ENCODE data around the gene SPPL3.
"Not testable (repeated sequence)": the region's sequence is repeated elsewhere in the genome, so short reads cannot be mapped to it uniquely, and the experiment has no call there.

SPPL3 gene

DNA sequence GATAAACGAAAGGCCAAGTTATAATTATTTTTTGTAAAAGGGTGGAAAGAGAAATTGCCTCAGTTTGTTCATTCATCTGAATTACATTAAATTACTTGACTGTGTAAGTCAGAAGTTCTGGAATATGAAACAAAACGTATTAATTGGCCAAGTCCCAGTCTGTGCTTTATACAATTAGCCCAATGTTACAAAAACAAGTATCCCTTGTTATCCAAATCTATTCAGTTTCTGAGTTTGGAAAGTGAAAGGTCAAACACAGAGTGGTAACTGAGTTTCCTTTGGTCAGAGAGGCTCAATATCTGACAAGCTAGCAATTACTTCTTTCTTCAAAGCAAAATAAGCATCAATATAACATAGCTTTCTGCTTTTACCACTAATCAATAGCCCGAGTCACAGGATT is 62.6 kb downstream of the SPPL3 start:
- DNase-seq = no peak

DNA sequence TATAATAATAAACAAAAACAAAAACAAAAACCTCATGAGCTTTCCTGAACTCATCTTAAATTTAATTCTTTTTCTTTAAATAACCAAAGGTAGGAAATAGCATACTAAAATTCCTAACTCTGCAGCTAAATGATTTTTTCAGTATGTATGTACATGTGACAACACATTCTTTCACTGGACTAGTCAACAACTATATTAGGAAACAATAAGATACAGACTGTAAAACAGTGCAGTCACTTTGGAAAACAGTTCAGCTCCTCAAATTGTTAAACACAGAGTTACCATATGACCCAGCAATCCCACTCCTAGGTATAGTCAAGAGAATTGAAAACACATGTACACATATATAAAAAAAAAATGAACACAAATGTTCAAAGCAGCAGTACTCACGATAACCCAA is 64.7 kb downstream of the SPPL3 start:
- DNase-seq = no peak

DNA sequence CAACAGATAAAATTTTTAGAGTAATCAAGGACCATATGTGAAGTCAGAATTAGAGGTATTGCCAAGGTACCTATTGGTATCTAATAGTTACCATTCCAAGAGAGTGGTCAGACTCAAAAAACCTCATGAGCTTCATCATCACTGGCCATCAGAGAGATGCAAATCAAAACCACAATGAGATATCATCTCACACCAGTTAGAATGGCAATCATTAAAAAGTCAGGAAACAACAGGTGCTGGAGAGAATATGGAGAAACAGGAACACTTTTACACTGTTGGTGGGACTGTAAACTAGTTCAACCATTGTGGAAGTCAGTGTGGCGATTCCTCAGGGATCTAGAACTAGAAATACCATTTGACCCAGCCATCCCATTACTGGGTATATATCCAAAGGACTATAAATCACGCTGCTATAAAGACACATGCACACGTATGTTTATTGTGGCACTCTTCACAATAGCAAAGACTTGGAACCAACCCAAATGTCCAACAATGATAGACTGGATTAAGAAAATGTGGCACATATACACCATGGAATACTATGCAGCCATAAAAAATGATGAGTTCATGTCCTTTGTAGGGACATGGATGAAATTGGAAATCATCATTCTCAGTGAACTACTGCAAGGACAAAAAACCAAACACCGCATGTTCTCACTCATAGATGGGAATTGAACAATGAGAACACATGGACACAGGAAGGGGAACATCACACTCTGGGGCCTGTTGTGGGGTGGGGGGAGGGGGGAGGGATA is 65.4 kb downstream of the SPPL3 start:
- not testable (repeated sequence) for DNase-seq

DNA sequence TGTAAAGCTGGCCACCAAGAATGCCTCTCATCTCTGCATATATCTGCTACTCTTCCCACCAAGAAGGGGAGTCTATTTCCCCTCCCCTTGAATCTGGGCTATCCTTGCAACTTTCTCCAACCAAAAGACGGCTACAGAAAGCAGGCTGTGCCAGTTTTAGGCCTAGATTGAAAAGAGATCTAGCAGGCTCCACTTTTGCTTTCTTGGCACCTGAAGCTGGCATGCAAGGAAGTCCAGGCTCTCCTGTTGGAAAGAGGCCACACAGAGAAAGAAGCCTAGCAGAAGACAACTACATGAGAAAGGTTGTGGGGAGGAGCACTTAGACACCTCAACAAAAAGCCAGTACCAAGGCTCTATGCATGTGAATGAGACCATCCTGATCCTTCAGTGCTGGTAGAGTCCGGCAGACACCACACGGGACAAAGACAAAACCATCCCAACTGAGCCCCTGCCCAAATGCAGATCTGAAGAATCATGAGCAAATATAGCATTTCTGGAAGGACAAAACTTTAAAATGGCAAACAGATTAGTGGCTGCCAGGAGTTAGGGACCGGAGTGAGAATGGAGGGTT is 68.0 kb downstream of the SPPL3 start:
- no peak for DNase-seq

DNA sequence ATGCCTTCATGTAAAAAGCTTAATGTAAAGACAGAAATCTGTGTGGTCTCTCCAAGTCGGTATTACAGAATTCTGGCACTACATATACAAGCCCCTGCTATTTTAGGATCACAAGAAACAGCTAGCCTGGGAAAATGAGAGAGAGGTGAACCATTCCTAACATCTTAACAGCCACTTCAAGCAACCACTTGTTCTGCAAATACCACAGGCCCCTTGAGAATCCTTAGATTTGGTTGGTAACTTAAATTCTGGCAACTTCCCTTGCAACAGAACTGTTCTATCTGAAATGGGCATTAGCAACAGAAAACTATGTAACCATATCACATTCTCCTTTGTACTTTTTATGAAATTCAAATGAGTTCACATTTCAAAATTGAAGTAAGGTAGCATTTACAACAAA is 68.5 kb downstream of the SPPL3 start:
- no peak for DNase-seq

DNA sequence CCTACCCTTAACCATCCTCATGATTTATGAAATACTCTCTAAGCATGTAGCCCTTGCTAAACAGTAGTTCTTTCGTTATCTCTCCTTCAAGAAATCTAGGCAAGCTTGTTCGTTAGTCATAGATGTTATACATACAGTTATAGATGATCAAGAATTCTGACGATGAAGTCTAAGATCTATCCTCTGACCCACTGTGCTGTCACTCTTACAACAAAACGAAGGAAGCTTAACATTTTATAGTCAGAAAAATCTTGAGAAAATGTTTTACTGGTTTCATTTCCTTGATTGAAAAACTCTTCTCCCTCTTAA is 68.9 kb downstream of the SPPL3 start:
- no peak for DNase-seq

DNA sequence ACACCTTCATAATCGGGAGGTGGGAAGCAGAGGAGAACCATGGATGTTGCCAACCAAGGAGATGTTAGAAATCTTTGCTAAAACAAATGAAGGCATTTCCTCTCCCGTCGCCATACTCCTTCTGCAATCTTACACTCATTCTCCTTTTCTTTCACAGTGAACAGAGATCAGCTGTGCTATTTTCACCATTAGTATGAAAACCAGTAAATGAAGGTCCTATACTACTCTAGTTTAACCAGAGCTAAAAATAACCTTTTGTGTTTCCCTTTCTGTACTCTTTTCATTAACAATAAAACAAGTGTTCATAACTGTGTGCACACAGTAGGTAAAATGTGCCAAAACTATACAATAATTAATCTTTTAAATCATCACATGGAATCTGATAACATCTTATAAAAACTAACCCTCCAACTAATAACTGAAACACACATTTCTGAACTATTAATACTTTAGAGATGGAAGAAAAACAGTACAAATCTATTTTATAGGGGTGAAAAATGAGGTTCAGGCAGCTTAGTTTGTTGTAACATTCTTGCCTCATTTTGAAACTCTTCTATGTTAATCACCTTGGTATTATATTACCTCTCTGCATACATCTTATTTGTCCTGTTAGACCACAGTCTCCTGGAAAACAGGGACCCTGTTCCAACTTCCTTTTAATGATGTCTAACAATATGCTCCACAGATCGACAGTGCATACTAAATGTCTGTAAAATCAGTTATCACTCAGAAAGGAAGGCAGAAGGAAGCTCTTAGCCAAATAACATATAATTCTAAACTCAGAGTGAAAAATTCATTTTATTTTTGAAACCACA is 69.5 kb downstream of the SPPL3 start:
- DNase-seq = no peak

DNA sequence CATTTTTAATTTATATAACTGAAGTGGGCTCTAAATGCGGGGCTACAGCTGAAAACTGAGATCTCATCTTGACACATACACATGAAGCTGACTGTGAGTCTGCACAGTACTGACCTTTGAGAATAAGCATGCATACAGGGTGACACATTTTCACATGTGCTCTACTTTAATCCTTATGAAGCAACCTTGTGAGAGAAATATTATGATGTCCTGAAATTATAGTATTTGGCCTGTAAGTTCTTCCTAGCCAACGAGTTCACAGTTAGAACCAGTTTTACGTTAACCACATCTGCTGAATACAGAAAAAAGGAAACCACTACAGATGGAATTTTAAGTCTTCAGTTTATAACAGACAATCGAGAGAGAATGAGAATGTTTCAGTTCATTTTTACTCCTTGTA is 70.3 kb downstream of the SPPL3 start:
- no peak for DNase-seq

DNA sequence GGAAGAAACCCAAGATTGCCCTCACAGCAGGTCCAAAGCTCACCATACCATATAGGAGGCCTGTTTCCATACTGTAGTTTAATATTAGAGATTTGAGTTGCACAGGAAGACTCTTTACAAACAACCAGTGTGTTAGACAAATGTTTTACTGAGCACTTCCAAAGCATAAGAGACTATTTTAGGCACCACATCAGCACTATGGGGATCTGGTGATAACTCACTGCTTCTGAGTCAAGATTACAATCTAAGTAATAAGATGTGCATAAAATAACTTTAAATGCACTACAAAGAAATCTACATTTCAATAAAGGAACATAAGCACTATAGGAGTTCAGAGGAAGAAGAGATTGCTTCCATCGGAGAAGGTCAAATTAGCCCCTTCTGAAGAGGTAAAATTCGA is 71.4 kb downstream of the SPPL3 start:
- no peak for DNase-seq

DNA sequence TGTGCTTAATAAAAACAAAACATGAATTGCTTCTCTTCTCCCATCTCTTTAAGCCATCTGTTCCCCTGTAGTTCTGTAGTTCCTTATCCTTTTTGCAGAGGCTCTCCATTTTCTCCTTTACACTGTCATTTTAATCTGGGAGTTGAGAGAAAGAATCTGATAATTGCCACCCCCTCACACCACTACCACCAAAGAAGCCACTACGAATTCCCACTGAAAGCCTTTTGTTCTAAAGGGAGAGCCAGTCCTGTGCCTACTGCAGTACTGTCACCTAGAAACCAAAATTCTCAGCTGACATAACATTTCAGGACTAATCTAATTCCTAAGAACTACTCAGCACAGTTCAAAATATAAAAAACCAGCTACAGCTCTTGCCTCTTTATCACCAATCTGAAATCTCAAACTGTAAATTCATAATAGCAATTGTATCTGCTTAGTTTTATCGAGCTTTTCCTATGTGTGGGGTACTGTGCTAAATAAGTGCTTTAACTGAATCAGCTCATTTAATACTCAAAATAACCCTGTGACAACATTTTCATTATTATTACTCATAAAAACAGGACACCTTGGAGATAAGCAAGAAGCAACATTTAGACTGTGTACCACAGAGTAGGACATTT is 72.4 kb downstream of the SPPL3 start:
- no peak for DNase-seq

DNA sequence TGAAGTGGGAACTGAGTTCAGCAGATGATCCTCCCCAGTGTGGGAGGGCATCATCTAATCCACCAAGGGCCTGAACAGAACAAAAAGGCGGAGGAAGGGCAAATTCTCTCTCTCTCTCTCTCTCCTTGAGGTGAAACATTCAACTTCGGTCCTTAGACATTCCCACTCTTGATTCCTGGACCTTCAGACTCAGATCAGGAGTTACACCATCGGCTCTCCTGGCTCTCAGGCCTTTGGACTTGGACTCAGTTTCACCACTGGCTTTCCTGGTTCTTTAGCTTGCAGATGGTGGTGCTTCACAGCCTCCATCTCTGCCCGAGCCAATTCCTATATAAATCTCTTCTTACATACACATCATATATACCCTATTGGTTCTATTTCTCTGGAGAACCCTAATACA is 73.2 kb downstream of the SPPL3 start:
- no peak for DNase-seq

DNA sequence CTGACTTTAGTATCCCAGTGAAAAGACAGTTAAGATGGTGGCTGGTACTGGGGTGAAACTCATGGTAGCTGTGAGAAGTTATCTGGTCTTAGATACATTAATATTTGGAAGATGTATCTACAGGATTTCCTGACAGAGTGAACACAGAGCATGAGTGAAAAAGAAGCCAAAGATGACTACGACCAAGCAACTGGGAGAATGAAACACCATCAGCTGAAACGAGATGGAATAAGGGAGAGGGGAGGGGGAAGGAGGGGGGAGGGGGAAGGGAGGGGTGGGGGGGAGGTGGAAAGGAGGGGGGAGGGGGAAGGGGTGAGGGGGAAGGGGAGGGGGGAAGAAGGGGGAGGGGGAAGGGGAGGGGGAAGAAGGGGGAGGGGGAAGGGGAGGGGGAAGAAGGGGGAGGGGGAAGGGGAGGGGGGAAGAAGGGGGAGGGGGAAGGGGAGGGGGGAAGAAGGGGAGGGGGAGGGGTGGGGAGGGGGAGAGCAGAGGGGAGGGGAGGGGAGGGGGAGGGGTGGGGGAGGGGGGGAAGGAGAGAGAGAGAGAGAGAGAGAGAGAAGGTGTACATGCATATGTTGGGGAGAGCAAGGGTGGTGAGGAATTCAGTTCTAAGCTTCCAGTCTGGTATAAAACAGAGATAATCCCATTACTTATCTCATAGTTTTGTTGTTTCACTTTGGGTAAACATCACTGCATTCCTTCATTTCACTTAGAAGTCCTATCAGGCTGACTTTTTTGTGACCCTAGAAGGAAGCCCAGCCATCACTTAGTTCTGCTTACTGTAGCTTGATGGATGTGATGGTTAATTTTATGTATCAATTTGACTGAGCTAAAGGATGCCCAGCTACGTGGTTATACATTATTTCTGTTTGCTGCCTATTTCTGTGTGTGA is 73.9 kb downstream of the SPPL3 start:
- no peak for DNase-seq

DNA sequence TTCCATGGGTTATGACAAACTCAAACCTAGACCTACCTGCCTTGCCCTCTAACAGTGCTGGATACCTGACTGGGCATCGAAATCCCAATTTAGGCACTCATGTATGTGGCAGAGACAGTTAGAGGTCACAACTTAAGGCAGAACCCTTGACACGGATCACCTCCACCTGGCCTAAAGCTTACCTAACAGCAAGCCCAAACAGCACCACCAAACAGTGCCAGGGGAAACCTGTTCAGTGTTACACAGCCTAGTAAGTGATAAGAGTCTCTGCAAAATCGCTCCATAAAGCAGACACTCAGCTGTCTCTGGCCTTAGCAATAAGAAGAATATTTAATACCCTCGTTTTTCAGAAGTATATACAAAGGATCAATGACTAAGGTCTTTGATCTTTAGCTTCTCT is 77.8 kb downstream of the SPPL3 start:
- no peak for DNase-seq

DNA sequence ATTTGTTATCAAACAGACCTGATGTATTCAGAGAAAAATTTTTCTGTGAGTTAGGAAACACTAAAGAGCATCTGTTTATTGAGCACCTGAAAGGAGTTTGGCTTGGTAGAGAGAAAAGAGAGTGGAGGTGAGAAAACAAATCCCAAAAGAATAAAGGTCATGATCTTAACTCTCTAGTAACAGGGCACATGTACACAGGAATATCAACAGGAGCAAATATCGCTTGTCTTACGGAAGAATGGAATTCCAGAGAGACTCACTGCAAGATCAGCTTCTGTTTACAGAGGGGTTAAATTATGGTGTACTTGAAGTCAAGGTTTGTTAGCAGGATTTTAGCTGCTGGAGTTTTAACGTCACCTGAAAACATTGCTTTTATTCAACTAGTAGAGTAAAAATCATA is 78.8 kb downstream of the SPPL3 start:
- DNase-seq = no peak

DNA sequence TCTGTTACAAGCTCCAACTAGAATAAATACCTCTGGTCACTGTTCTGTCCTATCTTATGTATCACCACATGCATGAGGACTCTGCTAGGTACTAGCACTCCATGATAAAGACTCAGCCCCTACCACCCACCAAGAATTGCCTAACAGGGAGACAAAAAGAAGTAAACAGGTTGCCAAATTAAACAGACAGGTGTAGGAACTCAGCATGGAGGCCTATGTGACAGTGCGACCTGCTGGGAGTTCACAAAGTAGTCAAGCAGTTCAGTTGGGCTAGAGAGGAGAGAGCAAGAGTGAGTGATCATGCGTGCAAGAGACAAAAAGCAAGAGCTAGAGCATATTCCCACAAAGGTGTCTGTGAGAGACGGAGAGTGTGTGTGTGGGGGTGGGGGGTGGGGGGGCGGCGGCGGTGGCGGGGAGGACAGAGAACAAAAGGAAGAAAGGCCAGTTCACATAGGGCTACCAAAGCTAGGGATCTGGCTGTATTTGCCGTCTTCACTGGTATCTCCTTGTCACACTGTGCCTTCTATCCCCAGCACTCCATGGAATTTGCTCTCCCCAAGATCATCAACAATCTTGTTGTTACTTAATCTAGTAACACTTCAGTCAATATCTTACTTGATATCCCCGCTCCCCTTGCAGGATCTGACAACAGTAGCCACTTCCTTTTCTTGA is 81.2 kb downstream of the SPPL3 start:
- no peak for DNase-seq

DNA sequence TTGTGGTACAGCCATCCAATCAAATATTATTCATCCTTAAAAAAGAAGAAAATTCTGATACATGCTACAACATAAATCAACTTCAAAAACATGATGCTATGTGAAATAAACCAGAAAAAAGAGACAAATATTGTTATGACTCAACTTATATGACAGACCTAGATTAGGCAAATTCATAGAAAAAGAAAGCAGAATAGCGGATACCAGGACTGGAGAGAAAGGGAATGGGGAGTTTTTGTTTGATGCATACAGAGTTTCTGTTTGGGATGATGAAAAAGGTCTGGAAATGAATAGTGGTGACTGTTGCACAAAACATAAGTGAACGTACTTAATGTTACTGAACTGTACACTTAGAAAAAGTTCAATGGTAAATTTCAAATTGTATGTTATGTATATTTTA is 82.3 kb downstream of the SPPL3 start:
- DNase-seq = no peak

DNA sequence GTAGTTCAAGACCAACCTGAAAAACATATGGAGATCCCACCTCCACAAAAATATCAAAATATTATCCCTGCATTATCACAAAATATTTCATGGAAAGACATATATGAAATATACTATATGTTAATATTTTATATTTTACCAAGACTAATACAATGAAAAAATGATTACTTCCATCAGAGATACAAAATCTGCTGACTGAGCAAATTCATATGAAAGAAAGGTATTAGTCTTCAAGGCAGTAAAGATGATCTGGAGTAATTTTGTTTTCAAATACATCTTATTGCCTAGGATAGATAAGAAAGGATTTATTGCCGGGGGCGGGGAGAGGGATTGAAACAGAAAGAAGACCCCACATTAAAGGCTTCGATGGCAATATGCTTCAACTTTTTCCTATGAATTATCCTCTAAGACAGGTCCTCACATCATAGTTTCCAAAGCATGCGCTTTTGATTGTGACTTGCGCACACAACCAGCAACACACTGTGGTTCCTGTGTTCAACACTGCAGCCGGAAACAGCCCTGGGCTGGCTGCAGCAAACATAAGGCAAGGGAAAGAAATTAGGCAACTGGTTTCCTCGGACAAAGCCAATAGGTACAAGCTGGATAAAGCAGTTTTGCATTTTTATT is 83.2 kb downstream of the SPPL3 start:
- DNase-seq = no peak

DNA sequence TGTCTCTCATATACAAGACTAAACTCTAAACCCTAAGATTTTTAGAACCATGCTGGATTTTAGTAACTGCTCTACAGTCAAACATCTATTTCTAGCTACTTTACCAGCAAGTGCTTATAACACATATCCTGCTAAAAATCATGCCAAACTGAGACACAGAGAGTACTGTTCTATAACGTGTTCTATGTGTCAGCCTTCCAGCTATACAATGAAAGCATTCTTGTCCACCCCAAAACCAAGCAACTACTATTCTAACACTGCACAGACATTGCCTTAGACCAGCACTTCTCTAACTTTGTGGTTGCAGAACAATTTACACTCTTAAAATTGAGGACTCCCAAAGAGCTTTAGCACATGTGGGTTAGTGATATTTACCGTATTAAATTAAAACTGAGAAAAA is 85.7 kb downstream of the SPPL3 start:
- DNase-seq = no peak

DNA sequence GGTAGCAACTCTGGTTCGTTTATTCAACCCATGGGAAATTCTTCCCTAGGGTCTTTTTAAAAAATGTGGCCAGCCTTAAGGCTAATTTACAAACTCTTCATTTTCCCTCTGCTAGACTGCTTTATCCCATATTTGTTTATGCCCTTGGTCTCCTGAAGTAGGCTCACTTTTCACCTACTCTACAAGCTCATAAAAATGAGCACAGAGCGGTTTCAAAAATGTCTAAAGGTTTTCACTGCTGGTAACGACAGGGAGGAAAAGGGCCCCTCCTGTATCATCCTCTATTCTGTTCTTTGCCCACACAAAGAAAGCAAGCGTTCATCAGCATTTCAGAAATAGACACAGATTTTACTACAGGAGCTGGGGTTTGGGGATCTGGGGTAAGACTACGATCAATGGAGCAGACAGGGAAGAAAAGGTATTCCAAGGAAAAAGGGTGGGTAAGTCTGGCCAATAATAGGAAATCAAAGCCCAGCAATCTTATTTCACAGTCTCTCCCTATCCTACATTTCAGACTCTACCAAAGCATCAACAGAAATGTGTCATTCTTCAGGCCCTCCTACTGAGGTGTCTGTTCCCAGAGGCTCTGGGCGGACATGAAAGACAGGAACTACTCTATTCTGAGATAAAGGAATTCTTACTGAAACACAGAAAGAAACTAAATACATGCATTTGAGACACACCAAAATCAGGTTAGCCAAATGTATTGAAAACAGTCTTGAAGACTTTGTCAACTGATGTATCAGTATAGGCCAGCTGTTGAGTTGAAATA is 86.4 kb downstream of the SPPL3 start:
- DNase-seq = no peak

DNA sequence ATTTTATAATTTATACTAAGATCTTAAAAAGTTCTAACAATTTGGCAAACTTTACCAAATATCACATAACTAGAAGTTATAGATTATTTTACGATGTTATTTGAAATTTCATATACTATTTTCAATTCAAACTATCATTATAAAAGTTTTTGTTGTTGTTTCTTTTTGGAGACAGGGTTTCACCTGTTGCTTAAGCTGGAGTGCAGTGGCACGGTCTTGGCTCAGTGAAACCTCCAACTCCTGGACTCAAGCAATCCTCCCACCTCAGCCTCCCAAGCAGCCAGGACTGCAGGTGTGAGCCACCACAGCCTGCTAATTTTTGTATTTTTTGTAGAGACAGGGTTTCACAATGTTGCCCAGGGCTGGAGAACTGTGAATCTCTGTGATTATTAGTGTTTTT is 87.8 kb downstream of the SPPL3 start:
- no peak for DNase-seq

DNA sequence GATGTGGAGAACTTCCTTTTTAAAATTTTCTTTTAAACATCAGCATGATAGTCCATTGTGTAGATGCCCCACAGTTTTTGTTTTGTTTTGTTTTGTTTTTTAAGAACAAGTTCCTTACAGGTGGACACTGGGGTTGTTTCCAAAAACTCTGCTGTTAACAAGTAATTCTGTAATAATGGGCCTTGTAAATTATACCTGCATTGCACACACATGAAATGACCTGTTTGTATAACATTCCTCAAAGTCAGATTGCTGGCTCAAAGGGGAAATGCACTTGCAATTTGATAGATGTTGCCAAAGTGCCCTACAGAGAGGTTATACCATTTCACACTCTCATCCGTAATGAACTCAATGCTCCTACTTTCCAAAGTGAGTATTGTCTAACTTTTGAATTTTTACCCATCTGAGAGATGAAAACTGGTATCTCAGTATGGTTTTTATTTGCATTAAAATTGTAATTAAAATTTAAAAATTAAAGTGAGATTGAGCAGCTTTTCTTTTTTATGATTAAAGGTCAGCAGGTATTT is 89.2 kb downstream of the SPPL3 start:
- no peak for DNase-seq
